HG03135 (cell line): Measurements from ENCODE around the gene ICOS.
A peak's percentile ranks its signal among the peaks of the same experiment; 100 is the strongest.
"Not testable (repeated sequence)": the region's sequence is repeated elsewhere in the genome, so short reads cannot be mapped to it uniquely, and the experiment has no call there.

ENCODE experiments used
- ATAC-seq: cut with Tn5 transposase; IDR thresholded peaks from one replicate; pipeline ENCODE4 v1.9.1; 2021; ENCODE audit warnings: mild to moderate bottlenecking, moderate library complexity; ENCODE audit not compliant: unreplicated experiment

The ICOS gene

DNA sequence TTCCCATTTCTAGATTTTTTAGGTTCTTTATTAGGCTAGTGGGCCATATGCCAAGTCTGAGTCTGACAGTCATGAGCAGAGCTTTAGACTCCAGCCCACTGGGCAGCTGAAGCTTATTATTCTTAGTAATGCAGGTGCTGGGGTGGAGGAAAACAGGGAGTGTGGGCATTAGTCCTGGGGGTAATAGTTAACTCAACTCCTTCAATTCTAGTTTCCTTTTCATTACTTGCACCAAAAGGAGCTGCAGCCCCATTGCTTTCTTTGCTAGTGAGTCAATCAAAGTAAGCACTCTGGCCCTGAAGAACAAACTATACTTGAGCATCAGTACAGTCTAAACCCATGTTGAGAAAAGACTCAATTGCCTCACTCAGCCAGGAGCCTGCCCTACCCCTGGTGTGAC, 35.5 kb downstream of the ICOS start:
- ATAC-seq = peak; percentile 44

DNA sequence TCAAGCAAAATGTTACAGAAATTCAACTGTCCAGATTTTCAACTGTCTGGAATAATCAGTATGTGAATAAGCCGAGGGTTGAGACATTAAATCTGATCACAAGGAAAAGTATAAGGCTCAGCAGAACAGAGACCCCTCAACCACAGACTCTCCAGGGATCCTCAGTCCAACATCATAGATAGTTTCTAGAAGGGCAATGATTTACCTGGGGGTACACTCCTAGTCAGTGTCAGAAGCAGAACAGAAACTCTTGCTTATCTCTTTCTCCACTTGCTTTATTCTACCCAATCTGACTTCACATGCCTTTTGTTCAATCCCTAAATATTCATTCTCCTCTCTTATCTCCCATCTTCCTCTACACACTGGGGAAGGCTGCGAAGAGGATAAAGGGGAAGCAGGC, 36.4 kb downstream of the ICOS start:
- peak; percentile 67 for ATAC-seq

DNA sequence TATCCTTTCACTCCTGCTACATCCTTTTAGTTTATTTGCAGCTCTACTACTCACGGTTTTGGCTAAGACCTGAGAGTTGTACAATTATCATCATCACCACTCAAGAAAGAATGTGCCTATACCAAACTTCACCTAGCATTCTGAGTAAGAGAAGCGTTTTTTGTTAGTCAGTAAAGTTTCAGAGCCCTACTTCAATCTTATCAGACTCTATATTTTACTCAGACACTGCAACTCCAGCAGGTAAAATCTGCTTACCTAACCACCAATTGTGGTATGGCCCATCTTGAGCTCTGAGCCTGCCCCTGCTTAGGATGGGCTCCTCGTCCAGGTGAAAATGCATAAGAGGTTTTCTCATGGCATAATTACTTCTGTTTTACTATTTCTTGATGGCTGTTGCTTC, 37.1 kb downstream of the ICOS start:
- no peak for ATAC-seq

DNA sequence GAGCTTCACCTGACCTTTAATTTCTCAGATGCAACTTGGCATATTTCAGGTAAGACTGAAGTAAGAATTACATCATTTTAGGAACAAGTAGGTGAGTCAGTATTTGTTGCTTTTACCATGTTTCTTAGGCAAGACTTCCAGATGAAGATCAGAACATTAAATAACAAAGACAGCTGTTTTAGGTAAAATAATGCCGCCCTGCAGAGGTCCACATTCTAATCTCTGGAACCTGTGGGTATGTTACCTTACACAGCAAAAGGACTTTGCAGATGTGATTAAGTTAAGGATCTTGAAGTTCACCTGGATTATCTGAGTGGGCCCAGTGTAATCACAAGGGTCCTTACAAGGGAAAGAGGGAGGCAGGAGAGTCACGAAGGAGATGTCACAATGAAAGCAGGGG, 39.3 kb downstream of the ICOS start:
- ATAC-seq = no peak

DNA sequence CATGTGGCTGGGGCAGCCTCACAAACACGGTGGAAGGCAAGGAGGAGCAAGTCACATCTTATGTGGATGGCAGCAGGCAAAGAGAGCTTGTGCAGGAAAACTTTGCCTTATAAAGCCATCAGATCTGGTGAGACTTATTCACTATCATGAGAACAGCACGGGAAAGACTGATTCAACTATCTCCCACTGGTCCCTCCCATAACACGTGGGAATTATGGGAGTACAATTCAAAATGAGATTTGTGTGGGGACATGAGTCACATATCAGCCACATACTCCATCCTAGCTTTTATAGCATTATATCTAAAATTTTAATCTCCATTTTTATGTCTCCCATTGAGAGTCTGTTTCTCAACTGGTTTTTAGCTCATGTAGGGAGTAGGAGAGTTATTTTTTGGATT, 45.7 kb downstream of the ICOS start:
- no peak for ATAC-seq

DNA sequence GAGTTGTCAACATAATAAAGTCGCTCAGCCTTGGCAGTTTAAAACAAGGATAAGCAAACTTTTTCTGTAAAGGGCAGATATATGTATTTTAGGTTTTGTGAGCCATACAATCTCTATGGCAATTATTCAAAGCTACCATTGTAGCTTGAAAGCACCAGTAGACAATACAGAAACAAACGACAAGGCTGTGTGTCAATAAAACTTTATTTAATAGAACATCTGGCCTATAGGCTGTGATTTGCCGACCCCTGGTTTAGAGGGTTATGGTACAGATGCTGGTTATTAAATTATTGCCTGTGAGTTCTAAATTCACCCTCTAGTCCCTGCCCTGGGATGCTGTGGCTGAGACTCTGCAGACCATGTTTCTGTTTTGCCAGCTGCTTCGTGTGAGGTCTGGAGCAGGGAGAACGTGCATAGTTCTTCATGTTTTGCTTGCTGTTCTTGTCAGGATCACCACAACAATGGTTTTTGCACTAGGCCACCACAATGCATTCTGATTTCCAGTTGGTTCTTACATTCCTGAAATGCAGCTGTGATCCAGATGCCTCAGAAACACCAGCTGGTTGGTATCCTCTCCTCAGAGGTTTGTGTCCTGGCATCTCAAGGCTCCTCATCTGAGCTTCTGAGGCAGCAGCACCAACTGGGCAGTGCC, 46.6 kb downstream of the ICOS start:
- ATAC-seq = no peak

DNA sequence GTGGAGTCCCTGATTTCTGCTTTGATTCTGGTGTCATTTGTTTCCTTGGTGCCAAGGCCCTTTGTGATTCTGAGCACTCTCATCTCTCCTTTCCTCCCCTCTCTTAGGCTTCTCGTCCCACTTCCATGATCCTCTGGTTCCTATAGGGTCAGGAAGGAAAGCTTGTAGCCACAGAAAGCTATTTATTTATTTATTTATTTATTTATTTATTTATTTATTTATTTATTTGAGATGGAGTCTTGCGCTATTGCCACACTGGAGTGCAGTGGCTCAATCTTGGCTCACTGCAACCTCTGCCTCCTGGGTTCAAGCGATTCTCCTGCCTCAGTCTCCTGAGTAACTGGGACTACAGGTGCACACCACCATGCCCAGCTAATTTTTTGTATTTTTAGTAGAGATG, 49.4 kb downstream of the ICOS start:
- not testable (repeated sequence) for ATAC-seq

DNA sequence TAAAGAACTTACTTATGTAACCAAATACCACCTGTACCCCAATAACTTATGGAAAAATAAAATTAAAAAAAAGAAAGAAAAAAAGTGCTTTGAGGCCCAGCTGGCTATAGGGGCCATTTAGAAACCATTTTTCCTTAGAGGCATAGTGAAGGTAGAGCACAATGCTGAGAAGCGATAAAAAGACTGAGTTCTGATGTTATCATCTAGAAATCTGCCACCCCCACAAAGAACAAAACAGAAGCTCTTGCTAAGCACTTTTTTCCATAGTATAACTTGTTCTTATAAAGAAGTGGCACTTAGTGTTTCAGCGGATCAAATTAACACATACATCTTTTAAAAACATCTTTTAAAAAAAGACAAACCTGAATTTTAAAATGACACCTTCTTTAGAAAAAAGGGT, 51.4 kb downstream of the ICOS start:
- no peak for ATAC-seq

DNA sequence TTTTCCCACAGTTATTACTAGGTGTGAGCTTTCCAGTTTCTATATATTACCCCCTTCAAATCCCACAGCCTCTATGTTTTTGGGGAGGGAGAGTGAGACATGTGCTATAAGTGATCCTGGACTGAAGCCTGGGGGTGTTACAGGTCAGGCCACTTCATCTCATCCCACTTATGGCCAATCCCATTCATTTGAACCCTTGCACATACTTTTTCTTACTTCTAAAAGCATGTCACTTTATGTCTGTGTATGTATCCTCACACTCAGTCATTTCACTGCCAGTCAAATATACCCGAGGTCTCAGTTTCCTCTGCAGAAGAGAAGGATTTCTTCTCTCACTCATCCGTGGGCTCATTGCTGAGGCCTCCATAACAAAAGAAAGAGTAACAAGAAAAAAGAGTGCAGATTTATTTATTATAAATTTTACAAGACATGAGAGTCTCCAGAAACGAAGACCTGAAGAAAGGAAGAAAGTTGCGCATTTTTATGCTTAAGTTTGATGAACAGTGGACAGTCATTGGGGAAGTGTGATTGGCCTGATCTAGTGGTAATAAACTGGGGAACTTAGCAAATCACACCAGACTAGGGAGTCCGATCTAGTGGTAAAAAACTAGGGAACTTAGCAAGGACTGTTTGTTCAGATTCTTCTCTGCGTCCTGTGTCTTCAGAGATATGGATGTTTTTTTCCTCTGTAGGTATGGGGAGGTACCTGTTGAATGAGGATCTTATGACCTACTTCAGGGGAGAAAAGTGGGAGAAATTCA, 52.1 kb downstream of the ICOS start:
- ATAC-seq = no peak

DNA sequence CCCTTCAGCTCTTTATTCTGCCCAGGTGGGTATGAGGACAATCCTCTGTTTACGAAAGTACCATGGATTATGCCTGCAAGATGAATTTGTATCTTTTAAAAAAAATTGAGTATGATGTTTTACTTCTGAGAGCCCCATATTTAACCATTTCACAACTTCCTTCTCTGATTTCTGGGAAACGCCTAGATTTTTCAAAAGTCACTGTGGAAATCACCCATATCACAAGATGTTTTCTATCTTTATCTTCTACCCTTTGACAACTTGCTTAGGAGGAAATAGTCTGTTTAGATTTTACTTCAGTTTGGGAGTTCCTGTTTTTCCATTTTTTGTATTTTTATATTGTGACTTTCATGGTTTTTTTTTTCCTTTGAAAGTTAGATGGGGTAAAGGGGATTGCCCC, 53.0 kb downstream of the ICOS start:
- no peak for ATAC-seq

DNA sequence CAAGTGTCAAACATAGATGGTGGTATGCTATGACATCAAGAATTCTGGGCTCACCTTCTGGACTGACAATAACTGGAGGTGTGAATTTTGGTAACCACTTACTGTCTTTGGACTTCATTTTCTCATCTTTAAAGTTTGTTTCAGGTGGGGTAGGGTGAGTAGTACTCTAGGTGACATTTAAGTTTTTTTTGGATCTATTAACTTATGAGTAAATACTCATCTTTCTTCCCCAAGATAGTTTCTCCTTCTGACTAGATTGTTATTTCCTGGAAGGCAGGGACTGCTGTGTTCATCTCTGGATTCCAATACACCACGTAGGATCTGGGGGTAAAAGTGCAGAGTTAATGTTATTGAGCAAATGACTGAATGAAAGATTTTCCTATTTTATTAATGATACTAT, 55.9 kb downstream of the ICOS start:
- ATAC-seq = no peak

DNA sequence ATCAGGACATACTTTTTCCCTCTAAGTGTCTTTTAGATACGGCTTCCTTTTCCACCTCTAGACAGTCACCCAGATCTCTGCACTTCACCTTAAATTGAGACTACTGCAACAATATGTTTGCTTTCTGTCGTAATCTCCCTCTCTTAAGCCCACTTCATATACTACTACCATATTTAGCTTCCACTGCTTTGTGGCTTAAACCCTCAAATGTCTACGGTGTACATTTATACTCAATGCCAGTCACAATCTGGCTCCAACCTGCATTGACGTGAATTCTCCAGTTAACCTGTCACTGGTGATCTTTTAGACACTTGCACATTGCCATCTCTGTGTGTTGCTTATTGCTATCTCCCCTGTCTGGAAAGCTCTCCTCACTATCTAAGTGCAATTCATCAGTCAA, 56.4 kb downstream of the ICOS start:
- no peak for ATAC-seq

DNA sequence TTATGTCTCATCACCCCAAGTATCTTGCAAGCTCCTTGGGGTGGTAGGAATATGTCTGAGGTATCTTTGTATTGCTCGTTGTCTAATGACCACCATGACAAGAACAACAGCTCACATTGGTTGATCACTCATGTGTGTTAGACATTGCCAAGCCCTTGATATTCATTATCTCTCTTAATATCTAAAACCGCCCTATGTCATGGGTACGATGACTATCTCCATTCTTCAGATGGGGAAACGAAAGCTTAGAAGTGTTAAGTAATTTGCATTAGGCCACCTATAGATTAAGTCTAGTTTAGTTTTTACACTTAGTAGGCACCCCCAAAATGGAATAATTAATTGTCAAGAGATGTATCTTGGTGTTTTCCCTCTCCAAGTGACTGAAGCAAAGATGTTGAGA, 57.0 kb downstream of the ICOS start:
- ATAC-seq = no peak

DNA sequence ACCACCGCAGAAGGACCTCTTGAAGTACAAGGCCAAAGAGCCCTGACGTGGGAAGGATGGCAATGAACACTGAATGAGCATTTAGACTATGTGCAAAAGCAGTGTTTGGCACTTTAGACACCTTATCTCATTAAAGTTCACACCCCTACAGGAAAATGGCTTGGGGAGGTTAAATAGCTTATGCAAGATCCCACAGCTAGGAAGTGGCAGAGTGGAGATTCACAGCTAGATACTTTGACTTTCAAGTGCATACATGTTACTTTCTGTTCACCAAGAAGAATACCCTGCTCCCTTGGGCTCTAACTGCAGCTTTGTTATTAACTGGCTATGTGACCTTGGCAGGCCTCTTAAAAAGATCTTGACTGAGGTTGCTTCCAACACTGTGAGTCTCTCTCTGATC, 58.2 kb downstream of the ICOS start:
- ATAC-seq = no peak

DNA sequence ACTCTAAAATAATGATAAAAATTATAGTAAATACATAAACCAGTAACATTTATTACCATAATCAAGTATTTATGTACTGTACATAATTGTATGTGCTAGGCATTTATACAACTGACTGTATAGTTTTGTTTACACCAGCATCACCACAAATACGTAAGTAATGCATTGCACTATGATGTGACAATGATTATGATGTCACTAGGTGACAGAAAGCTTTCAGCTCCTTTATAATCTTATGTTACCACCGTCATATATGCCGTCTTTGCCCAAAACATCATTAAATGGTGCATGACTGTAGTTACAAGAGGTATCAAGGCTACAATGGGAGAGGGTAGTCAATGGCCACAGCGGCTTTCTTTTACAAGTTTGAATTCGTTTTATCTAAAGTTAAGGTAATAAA, 60.1 kb downstream of the ICOS start:
- no peak for ATAC-seq

DNA sequence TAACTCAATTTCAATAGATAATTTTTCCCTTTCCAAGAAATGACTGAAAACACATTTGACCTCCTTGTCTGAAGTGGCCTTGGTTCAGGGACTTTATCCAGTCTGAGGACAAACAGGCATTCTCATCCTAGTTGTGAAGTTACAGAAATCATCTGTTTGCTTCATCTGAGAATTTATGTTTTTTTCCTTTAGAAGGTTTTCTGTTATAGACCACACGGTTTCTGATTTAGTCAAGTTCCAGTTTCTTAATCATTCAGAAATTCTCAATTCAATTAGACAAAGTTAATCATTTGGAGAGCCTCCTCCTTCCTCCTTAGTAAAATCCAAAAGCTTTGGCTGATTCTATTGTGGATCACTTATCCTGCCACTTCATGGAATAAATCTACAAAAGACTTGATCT, 60.9 kb downstream of the ICOS start:
- ATAC-seq = peak; percentile 51

DNA sequence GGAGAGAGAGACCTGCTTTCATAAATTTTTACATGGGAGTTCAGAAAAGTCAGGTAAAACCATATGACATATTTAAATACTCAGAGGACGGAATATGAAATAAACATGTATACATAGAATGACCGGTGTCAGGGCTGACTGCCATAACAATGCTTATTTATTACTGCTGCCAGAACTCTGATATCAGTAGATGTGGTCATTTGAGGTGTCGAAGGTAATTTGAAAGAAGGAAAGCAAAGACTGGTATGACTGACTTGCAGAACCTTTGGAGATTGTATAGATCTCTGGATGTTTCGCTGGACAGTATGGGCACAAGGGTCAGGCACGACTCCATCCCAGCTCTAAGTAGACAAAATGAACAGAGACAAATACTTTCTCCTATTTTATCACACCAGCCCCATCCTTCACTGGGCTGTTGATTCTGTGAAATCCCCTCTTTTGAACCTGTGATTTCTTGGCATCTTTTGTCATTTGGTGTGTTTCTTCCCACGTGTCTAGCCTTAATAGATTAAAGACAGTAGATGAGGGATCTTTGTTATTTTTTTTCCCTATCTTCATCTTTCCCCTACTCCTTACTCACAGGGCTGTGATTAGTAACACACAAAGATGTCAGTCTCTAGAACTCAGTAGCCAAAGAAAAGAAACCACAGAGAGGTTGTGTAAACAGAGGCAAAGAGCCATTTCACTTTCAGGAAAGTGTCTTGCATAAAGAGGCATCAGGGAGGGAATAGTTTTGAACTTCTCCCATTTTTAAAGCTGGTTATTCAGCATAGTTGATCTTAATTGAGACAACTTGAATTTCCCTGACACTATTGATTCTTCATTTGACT, 61.6 kb downstream of the ICOS start:
- ATAC-seq = no peak

DNA sequence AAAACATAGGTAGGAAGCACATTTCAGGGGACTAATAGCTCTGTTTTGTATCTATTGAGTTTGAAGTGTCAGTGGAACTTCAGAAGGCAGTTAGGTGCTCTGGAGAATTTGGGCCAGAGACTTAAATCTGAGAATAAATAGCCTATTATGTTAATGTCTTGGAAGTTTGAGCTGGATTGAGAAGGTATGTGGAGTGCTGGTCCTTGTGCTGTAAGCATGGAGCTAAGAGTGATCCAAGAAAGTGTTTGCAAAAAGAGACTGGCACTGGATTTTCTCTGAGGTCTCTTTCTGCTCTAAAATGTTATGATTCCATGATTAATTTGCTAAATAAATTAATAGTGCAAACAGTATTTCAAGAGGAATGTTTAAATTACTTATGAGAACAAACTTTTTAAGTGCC, 63.3 kb downstream of the ICOS start:
- no peak for ATAC-seq

DNA sequence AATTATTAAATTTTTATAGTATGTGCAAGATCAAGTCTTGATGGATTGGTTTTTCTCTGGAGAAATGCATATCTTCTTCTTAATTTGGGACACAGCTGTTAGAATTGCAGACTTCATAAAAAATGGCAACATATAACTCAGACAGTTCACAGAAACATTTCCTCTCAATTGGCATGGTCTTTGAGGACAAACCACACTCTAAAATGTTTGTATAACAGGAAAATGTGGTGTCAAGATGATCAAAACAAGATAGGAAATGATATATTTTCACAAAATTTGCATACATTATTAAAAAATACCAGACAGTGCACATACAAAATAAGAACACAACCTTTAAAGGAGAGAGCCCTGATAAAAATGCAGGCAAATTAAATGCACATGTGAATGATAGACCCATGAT, 63.9 kb downstream of the ICOS start:
- ATAC-seq = no peak

DNA sequence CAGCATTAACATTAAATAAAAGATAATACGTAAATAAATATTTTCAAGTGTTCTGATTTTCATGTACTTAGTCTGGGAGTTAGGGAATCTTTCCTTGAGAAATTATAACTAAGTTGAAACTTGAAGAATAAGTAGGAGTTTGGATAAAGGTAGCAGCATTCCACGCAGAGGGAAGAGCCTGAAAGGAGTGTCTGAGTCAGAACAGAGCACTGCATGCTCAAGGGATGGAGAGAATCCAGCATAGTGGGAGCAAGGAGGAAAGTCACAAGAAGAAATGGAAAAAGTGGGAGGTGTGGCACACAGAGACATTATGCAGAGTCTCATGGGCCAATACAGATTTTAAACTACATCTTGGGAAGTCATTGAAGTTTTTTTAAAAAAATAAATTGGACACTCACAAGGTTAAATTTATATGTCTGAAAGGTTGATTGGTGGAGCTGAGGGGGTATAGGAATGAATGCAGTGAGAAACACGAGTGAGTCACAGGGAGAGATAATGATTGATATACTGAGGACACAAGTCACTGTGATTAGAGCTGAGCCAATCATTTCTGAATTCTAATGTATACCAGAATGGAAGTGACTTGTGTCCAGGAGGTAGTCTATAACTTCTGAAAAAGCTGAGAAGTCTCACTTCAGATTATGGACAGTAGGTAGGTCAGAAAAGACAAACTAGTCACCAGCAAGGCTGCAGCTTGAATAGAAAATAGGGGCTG, 66.9 kb downstream of the ICOS start:
- ATAC-seq = no peak

DNA sequence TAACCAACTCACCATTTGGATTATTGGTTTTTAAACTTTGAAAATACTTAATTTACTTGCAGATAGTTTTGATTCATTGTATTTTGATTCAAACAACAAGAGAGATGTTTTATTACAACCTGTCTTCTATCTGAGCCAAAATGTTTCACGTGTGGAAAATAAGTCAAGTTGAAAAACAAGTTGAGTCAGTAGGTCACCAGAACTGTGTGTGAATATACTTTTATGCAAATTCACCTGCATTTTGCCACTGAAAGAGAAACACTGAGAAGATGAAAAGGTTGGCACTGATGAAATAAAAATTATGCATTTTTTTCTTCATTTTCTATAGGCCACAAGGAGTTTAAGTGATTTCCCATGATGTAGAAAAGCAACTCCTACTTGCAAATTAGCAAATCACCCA, 68.3 kb downstream of the ICOS start:
- no peak for ATAC-seq
